ENCODE measurements around the gene KIAA2012.
A peak's percentile ranks its signal among the peaks of the same experiment; 100 is the strongest.

KIAA2012 gene

DNA sequence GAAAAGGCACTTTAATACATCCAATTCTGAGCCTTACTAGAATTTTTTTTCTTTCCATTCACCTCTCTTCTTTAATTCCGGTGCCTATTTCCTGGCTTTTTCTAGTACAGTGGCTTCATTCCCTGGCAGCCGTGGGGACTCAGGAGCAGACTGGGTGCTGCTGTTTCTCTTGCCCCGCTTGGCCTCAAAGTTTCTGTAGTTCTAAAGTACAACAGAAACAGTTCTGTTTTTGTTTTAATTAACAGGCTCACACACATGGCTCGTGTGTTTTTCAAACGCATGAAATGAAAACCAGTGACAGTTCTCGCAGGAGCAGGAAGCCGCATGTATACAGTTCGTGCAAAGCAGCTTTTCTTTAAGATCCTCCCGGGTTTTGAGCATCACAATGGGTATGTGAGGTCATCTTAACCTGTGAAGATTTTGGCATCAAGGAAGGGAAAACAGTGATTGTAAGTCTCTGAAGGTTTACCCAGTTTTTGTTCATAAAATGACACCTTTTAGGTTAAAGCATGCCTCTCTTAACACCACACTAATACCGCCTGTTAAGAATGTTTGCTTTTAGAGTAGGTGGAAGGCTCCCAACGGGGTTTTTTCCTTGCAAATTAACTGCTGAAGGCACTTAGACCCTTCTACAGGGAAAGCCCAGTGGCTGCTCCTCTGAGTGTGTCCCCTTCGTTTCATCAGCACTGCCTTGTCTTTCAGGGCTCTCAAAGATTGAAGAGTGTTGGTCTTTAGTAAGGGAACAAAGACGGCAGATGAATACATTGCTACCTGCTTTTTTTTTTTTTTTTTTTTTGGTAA lies 33.6 kb upstream of the KIAA2012 start:
- H3K36me3 ChIP-seq (replicated peaks; ENCODE audit: low read depth, low read length) = no peaks in the 10 kb centered on the region
- H3K4me1 ChIP-seq (ENCODE audit: low read length) = peaks cover 21% of the 10 kb centered on the region
- no peaks in the 10 kb centered on the region for H3K27me3 ChIP-seq (ENCODE audit: low read depth, low read length)
- TF ChIP-seq, protein P1, sequence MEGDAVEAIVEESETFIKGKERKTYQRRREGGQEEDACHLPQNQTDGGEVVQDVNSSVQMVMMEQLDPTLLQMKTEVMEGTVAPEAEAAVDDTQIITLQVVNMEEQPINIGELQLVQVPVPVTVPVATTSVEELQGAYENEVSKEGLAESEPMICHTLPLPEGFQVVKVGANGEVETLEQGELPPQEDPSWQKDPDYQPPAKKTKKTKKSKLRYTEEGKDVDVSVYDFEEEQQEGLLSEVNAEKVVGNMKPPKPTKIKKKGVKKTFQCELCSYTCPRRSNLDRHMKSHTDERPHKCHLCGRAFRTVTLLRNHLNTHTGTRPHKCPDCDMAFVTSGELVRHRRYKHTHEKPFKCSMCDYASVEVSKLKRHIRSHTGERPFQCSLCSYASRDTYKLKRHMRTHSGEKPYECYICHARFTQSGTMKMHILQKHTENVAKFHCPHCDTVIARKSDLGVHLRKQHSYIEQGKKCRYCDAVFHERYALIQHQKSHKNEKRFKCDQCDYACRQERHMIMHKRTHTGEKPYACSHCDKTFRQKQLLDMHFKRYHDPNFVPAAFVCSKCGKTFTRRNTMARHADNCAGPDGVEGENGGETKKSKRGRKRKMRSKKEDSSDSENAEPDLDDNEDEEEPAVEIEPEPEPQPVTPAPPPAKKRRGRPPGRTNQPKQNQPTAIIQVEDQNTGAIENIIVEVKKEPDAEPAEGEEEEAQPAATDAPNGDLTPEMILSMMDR (IDR thresholded peaks at IDR 0.05; ENCODE audit: low read depth, low read length) = no peak
- no peak for TF ChIP-seq EZH2phosphoT487 (IDR thresholded peaks at IDR 0.05; ENCODE audit: low read depth)
- peak overlapping the region; percentile 72 for H3K4me2 ChIP-seq (ENCODE audit: low read length)
- no peaks in the 10 kb centered on the region for H3K79me2 ChIP-seq (ENCODE audit: low read length)
- no peak overlapping the region for H3K27ac ChIP-seq (ENCODE audit: low read length)
- no peaks in the 10 kb centered on the region for H4K20me1 ChIP-seq (ENCODE audit: insufficient read depth, low read length)
- peak overlapping the region; percentile 64 for H3K4me3 ChIP-seq (ENCODE audit: low read length)
- peak overlapping the region; percentile 17 for H3K9ac ChIP-seq (ENCODE audit: low read length)
- H2AFZ ChIP-seq (ENCODE audit: low read depth, low read length) = peak overlapping the region; percentile 72
- H3K9me3 ChIP-seq (ENCODE audit: insufficient read depth, low read length) = no peaks in the 10 kb centered on the region

GRCh38 chr2:202040079-202040844 lies 32.8 kb upstream of the KIAA2012 start:
- H3K4me3 ChIP-seq (ENCODE audit: low read length) = no peak overlapping the region
- peaks cover 21% of the 10 kb centered on the region for H3K4me1 ChIP-seq (ENCODE audit: low read length)
- H3K36me3 ChIP-seq (replicated peaks; ENCODE audit: low read depth, low read length) = no peaks in the 10 kb centered on the region
- TF ChIP-seq, protein P1 (IDR thresholded peaks at IDR 0.05; ENCODE audit: low read depth, low read length) = no peak
- no peak for TF ChIP-seq EZH2phosphoT487 (IDR thresholded peaks at IDR 0.05; ENCODE audit: low read depth)
- H3K9ac ChIP-seq (ENCODE audit: low read length) = no peak overlapping the region
- no peak overlapping the region for H3K4me2 ChIP-seq (ENCODE audit: low read length)
- no peak overlapping the region for H3K27ac ChIP-seq (ENCODE audit: low read length)
- no peaks in the 10 kb centered on the region for H3K79me2 ChIP-seq (ENCODE audit: low read length)
- no peaks in the 10 kb centered on the region for H4K20me1 ChIP-seq (ENCODE audit: insufficient read depth, low read length)
- H3K9me3 ChIP-seq (ENCODE audit: insufficient read depth, low read length) = no peaks in the 10 kb centered on the region
- H2AFZ ChIP-seq (ENCODE audit: low read depth, low read length) = no peak overlapping the region
- H3K27me3 ChIP-seq (ENCODE audit: low read depth, low read length) = no peaks in the 10 kb centered on the region

DNA sequence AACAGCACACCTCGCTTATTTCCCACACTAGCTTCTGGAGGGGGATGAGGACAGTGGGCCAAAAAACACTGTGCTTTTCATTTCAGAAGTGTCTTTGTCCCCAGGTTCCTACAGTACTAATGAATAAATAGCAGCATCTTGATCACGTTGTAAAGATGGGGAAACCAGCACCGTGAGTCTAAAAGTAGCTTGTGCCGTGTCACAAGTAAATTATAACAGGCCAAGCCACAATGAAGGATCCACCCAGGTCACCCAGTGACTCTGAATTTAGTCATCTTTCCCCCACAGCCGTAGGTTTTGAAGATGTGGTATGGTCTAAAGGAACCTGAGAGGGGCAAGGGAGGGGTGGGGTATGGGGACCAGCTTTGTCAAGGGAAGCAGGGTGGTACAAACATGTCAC lies 30.6 kb upstream of the KIAA2012 start:
- H3K36me3 ChIP-seq (replicated peaks; ENCODE audit: low read depth, low read length) = no peaks in the 10 kb centered on the region
- H3K4me3 ChIP-seq (ENCODE audit: low read length) = no peak overlapping the region
- H3K27ac ChIP-seq (ENCODE audit: low read length) = no peak overlapping the region
- no peaks in the 10 kb centered on the region for H4K20me1 ChIP-seq (ENCODE audit: insufficient read depth, low read length)
- no peaks in the 10 kb centered on the region for H3K79me2 ChIP-seq (ENCODE audit: low read length)
- TF ChIP-seq, protein P1 (IDR thresholded peaks at IDR 0.05; ENCODE audit: low read depth, low read length) = no peak
- TF ChIP-seq EZH2phosphoT487 (IDR thresholded peaks at IDR 0.05; ENCODE audit: low read depth) = no peak
- no peak overlapping the region for H3K9ac ChIP-seq (ENCODE audit: low read length)
- no peak overlapping the region for H2AFZ ChIP-seq (ENCODE audit: low read depth, low read length)
- H3K9me3 ChIP-seq (ENCODE audit: insufficient read depth, low read length) = no peaks in the 10 kb centered on the region
- no peak overlapping the region for H3K4me2 ChIP-seq (ENCODE audit: low read length)
- H3K4me1 ChIP-seq (ENCODE audit: low read length) = peaks cover 21% of the 10 kb centered on the region
- no peaks in the 10 kb centered on the region for H3K27me3 ChIP-seq (ENCODE audit: low read depth, low read length)

DNA sequence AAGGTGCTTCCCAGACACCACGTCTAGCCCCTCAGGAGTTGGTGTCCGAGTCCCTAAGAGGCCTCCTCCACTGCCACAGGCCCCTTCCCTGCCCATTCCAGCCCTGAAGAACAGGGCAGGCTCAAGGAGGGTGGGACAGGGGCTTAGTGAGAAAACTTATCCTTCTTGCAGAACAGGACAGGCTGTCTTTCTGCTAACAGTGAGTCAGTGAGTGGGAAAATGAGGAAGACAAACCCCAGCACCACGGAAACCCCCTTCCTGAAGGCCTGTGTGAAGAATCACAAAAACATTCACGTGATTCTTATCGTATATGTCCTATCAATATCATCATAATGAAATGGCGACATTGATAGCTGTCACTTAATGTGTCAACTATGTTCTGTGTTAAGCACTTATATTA lies 29.6 kb upstream of the KIAA2012 start:
- Histone ChIP-seq H3K4me2 (ENCODE audit: low read length) (peak overlapping the region; percentile 21; the same call in 1 of the 2 replicates), H3K9me3 (ENCODE audit: insufficient read depth, low read length) (no peaks in the 10 kb centered on the region), H3K4me3 (ENCODE audit: low read length) (no peak overlapping the region), H2AFZ (ENCODE audit: low read depth, low read length) (peak overlapping the region; percentile 49; the same call in 1 of the 2 replicates), H3K27me3 (ENCODE audit: low read depth, low read length) (no peaks in the 10 kb centered on the region), H3K4me1 (ENCODE audit: low read length) (peaks cover 21% of the 10 kb centered on the region), H3K9ac (ENCODE audit: low read length) (no peak overlapping the region), H4K20me1 (ENCODE audit: insufficient read depth, low read length) (no peaks in the 10 kb centered on the region), H3K79me2 (ENCODE audit: low read length) (no peaks in the 10 kb centered on the region), H3K36me3 (replicated peaks; ENCODE audit: low read depth, low read length) (no peaks in the 10 kb centered on the region), H3K27ac (ENCODE audit: low read length) (no peak overlapping the region)
- TF ChIP-seq, protein P1 (IDR thresholded peaks at IDR 0.05; ENCODE audit: low read depth, low read length) = no peak
- TF ChIP-seq EZH2phosphoT487 (IDR thresholded peaks at IDR 0.05; ENCODE audit: low read depth) = no peak

All from OCI-LY3 (cell line).